ENCODE data around the gene GSC2.

The GSC2 gene

DNA sequence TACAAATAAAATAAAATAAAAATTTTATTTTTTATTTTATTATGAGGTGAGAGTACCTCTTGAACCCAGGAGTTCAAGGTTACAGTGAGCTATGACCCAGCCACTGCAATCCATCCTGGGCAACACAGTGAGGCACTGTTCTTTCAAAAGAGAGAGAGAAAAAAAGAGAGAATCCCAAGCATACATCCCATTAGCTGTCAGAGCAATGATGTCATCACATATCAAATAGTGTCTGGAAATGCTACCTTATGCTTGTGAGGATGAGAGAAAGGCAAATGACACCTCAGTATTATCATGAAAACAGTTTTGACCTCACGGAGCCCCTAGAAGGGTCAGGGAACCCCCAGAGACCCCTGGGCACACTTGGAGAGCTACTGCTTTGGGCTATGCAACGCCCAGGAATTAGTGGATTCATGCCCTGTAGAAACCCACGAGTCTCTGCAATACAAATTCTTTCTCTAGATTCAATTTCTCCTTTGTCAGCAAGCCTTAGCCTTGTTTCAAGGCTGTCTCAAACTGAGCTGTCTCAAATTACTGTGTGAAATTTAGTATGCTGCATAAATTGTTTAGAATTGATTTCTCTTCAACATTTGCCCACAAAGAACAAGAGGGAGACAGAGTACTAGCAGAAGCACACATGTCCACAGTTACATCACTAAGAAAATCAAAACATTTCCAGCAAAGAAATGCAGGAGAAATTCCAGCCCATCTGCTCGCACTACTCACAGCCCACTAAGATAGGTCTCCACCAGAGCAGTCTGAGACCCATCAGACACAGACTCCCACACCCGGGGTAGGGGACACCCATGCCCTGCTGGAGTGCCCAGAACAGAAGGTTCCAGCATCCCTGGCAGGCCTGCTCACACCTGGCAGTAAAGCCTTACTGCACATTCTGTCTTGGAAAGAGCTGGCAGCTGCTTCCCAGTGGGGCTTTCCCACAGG is 45.9 kb downstream of the GSC2 start:
- H3K4me3 ChIP-seq (ENCODE audit: low read depth, low read length): no peak overlapping the region

DNA sequence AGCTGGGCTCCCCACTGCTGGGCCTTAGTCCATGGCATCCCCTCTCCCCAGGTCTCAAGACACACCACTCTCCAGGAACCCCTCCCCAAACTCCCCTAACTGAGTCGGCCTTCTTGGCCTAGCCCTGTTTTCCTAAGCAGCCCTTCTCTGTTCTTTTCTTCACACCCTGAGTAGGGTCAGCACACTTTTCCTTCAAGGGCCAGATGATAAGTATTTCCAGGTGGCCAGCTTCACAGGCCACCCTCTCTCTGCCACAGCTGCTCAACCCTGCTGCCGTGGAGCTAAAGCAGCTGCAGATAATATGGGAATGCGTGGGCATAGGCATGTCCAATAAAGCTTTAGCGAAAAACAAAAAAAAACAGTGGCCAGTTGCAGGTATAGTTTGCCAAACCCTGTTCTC is 51.9 kb downstream of the GSC2 start:
- H3K4me3 ChIP-seq (ENCODE audit: low read depth, low read length): no peak overlapping the region

DNA sequence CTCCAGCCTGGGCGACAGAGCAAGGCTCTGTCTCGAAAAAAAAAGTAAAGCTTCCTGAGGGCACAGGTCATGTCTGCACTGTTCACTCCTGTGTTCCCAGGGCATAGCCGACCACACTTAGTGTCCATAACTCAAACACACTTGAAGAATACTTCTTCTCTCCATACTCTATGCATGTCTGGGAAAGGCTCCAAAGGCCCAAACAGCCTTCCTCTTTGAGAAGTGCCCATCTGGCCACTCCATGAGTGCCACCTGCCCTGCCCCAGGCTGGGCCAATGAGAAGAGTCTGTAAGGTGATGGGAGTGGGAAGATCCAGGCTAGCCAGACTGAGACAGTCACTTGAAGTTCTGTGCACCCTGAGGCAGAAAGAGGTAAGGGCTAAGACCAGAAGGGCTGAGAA is 52.6 kb downstream of the GSC2 start:
- H3K4me3 ChIP-seq (ENCODE audit: low read depth, low read length): no peak overlapping the region

All from iPS-11a (cell line).